ENCODE results near the gene ZNF793. TPM values are rescaled to one million over a fixed set of nuclear protein-coding genes. Genes with fewer than 3 reads are reported as not detected.

ZNF793 gene
- total RNA-seq, 6 experiments from 2014 or later, result 0.18 to 0.80 (median 0.36) TPM

GRCh38 chr19:37513397-37513796, 6.7 kb downstream of the ZNF793 start:
- Histone ChIP-seq H3K27me3 (no peaks in the 10 kb centered on the region), H3K27ac (no peak overlapping the region), H3K4me1 (no peaks in the 10 kb centered on the region), H3K9me3 (peaks cover 0 to 9% (median 0%) of the 10 kb centered on the region in 4 donors), H3K4me3 (no peak overlapping the region), H3K36me3 (peaks cover 0 to 2% (median 0%) of the 10 kb centered on the region in 4 donors)
- TF ChIP-seq CTCF (IDR thresholded peaks at IDR 0.05) (no peak), POLR2A (IDR thresholded peaks at IDR 0.05) (no peak)
- WGBS (ENCODE audit: insufficient coverage, low coverage, low lambda C conversion rate, missing lambda C conversion rate), result 40% methylated on average over 2 of the region's 2 CpGs
- ATAC-seq (no peak), DNase-seq (no peak)
- intact Hi-C loops (cut with DNase I), result no loop called here

- Histone ChIP-seq H3K36me3 (peaks cover 0 to 7% (median 0%) of the 10 kb centered on the region in 4 donors), H3K9me3 (peaks cover 0 to 19% (median 0%) of the 10 kb centered on the region in 4 donors)
- TF ChIP-seq POLR2A (IDR thresholded peaks at IDR 0.05), result no peak
- no peak for TF ChIP-seq CTCF (IDR thresholded peaks at IDR 0.05)
Observed at GRCh38 chr19:37519890-37520289, 13.2 kb downstream of the ZNF793 start.

GRCh38 chr19:37537391-37537947, 30.7 kb downstream of the ZNF793 start:
- H3K9me3 ChIP-seq, result peaks cover 0 to 40% (median 13%) of the 10 kb centered on the region in 4 donors
- H3K27me3 ChIP-seq, result no peaks in the 10 kb centered on the region
- no peak for ATAC-seq
- H3K4me1 ChIP-seq, result no peaks in the 10 kb centered on the region
- peaks cover 0 to 16% (median 0%) of the 10 kb centered on the region in 4 donors for H3K36me3 ChIP-seq
- DNase-seq, result no peak
- intact Hi-C loops (cut with DNase I), result no loop called here
- 75% methylated on average over 5 of the region's 7 CpGs for WGBS (ENCODE audit: insufficient coverage, low coverage, low lambda C conversion rate, missing lambda C conversion rate)
- H3K27ac ChIP-seq, result no peak overlapping the region
- TF ChIP-seq POLR2A (IDR thresholded peaks at IDR 0.05) (no peak), CTCF (IDR thresholded peaks at IDR 0.05) (no peak)
- no peak overlapping the region for H3K4me3 ChIP-seq

More at GRCh38 chr19:37519890-37520289, 13.2 kb downstream of the ZNF793 start:
- no CpG with 5 or more reads among the region's 2 CpGs for WGBS (ENCODE audit: insufficient coverage, low coverage, low lambda C conversion rate, missing lambda C conversion rate)
- no peak overlapping the region for H3K4me3 ChIP-seq
- ATAC-seq, result no peak
- no peaks in the 10 kb centered on the region for H3K27me3 ChIP-seq
- no peaks in the 10 kb centered on the region for H3K4me1 ChIP-seq
- H3K27ac ChIP-seq, result no peak overlapping the region
- no peak for DNase-seq
- intact Hi-C loops (cut with DNase I), result no loop called here

GRCh38 chr19:37551129-37551993, 44.6 kb downstream of the ZNF793 start:
- WGBS (ENCODE audit: insufficient coverage, low coverage, low lambda C conversion rate, missing lambda C conversion rate), result 9% methylated on average over 10 of the region's 65 CpGs
- peak in 2 of 4 donors; percentile 18 to 34 for ATAC-seq

More at GRCh38 chr19:37551129-37551993, 44.6 kb downstream of the ZNF793 start:
- TF ChIP-seq CTCF (IDR thresholded peaks at IDR 0.05) (peak in 1 of 4 donors; percentile 4), POLR2A (IDR thresholded peaks at IDR 0.05) (no peak)
- intact Hi-C loops (cut with DNase I), result no loop called here
- Histone ChIP-seq H3K4me1 (no peaks in the 10 kb centered on the region), H3K36me3 (no peaks in the 10 kb centered on the region), H3K27ac (no peak overlapping the region), H3K4me3 (peak overlapping the region in 1 of 3 donors; percentile 24), H3K9me3 (peaks cover 0 to 45% (median 8%) of the 10 kb centered on the region in 4 donors), H3K27me3 (no peaks in the 10 kb centered on the region)
- peak in 2 of 3 donors; percentile 23 to 57 for DNase-seq
